ENCODE results near the gene LRRC1.

The LRRC1 gene

GRCh38 chr6:53864781-53865180 lies 70.0 kb downstream of the LRRC1 start:
- Histone ChIP-seq H3K36me3 (ENCODE audit: control insufficient read depth, insufficient read depth, low read length) (no peaks in the 10 kb centered on the region), H3K9me3 (ENCODE audit: control insufficient read depth, insufficient read depth, low read length) (no peaks in the 10 kb centered on the region), H3K27me3 (ENCODE audit: control insufficient read depth, insufficient read depth, low read length) (no peaks in the 10 kb centered on the region), H3K4me3 (ENCODE audit: low read depth, low read length) (no peak overlapping the region), H3K4me1 (ENCODE audit: control insufficient read depth, insufficient read depth, low read length) (peaks cover 3% of the 10 kb centered on the region; the same call in 1 of the 2 replicates), H3K27ac (ENCODE audit: low read depth, low read length) (no peak overlapping the region), H3K9ac (ENCODE audit: low read depth, low read length) (no peak overlapping the region)

- H3K4me3 ChIP-seq (ENCODE audit: low read depth, low read length) = no peak overlapping the region
- no peaks in the 10 kb centered on the region for H3K9me3 ChIP-seq (ENCODE audit: control insufficient read depth, insufficient read depth, low read length)
- H3K4me1 ChIP-seq (ENCODE audit: control insufficient read depth, insufficient read depth, low read length) = no peaks in the 10 kb centered on the region
- H3K9ac ChIP-seq (ENCODE audit: low read depth, low read length) = no peak overlapping the region
- no peaks in the 10 kb centered on the region for H3K27me3 ChIP-seq (ENCODE audit: control insufficient read depth, insufficient read depth, low read length)
- H3K36me3 ChIP-seq (ENCODE audit: control insufficient read depth, insufficient read depth, low read length) = no peaks in the 10 kb centered on the region
- no peak overlapping the region for H3K27ac ChIP-seq (ENCODE audit: low read depth, low read length)
Measured at GRCh38 chr6:53866226-53866625, 71.4 kb downstream of the LRRC1 start.

GRCh38 chr6:53868626-53869025 lies 73.8 kb downstream of the LRRC1 start:
- no peaks in the 10 kb centered on the region for H3K4me1 ChIP-seq (ENCODE audit: control insufficient read depth, insufficient read depth, low read length)
- H3K4me3 ChIP-seq (ENCODE audit: low read depth, low read length) = no peak overlapping the region
- H3K27me3 ChIP-seq (ENCODE audit: control insufficient read depth, insufficient read depth, low read length) = no peaks in the 10 kb centered on the region
- H3K27ac ChIP-seq (ENCODE audit: low read depth, low read length) = no peak overlapping the region
- H3K9ac ChIP-seq (ENCODE audit: low read depth, low read length) = no peak overlapping the region
- H3K9me3 ChIP-seq (ENCODE audit: control insufficient read depth, insufficient read depth, low read length) = no peaks in the 10 kb centered on the region
- no peaks in the 10 kb centered on the region for H3K36me3 ChIP-seq (ENCODE audit: control insufficient read depth, insufficient read depth, low read length)

DNA sequence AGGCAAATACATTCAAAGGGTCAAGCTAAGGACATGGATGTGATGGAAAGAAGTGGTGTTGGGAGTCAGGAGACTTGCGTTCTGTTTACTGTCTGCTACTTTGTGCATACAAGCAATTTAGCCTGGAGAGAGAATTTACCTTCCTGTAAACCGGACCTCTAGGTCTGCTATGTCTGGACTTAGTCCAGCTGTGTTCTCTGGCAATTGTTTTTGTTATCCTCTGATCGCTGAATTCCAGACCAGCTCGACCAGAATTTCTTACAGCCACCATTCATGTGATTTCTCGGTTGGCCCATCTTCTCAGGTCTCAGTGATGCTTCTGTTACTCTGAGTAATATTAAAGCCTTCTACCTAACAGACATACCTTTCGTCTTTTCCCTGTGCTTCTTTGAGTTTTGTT lies 75.2 kb downstream of the LRRC1 start:
- Histone ChIP-seq H3K27ac (ENCODE audit: low read depth, low read length) (no peak overlapping the region), H3K9ac (ENCODE audit: low read depth, low read length) (no peak overlapping the region), H3K4me1 (ENCODE audit: control insufficient read depth, insufficient read depth, low read length) (no peaks in the 10 kb centered on the region), H3K4me3 (ENCODE audit: low read depth, low read length) (no peak overlapping the region), H3K9me3 (ENCODE audit: control insufficient read depth, insufficient read depth, low read length) (no peaks in the 10 kb centered on the region), H3K36me3 (ENCODE audit: control insufficient read depth, insufficient read depth, low read length) (no peaks in the 10 kb centered on the region), H3K27me3 (ENCODE audit: control insufficient read depth, insufficient read depth, low read length) (no peaks in the 10 kb centered on the region)

DNA sequence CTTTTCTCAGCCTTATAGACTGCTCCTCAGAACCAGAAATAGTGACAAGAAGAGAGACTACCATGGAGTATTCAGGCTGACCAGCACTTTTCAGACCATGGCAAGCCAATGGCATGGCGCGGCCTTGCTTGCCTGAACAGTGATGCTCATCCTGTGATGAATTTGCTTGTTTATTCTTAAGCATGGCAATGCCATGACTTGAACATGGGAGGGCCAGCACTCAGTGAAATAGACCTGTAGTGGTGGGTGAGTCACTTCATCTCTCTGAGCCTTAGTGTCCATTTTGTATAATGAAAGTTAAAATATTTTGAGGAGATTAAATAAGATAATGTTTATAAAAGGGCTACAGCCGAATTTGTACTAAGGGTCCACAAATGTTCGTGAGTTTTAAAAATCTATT lies 79.1 kb downstream of the LRRC1 start:
- Histone ChIP-seq H3K36me3 (ENCODE audit: control insufficient read depth, insufficient read depth, low read length) (no peaks in the 10 kb centered on the region), H3K27ac (ENCODE audit: low read depth, low read length) (no peak overlapping the region), H3K27me3 (ENCODE audit: control insufficient read depth, insufficient read depth, low read length) (no peaks in the 10 kb centered on the region), H3K4me3 (ENCODE audit: low read depth, low read length) (no peak overlapping the region), H3K4me1 (ENCODE audit: control insufficient read depth, insufficient read depth, low read length) (peaks cover under 1% of the 10 kb centered on the region), H3K9me3 (ENCODE audit: control insufficient read depth, insufficient read depth, low read length) (no peaks in the 10 kb centered on the region; the same call in 1 of the 2 replicates), H3K9ac (ENCODE audit: low read depth, low read length) (no peak overlapping the region)

DNA sequence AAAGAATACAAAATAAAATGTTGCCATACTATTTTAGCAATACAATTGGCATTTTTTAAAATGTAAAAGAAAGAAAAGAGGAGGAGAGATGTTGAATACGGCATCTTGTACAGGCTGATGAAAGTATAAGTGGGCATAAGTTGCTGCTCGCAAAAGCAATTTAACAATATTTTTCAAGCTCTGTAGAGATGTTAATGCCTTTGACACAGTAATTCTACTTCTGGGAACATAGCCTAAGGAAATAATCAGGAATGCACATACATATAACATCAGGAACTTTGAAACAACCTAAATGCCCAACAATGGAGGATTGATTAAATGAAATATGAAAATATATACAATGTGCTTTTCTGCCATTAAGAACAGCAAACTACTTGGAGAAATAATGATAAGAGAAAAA lies 80.2 kb downstream of the LRRC1 start:
- no peaks in the 10 kb centered on the region for H3K27me3 ChIP-seq (ENCODE audit: control insufficient read depth, insufficient read depth, low read length)
- no peaks in the 10 kb centered on the region for H3K36me3 ChIP-seq (ENCODE audit: control insufficient read depth, insufficient read depth, low read length)
- no peak overlapping the region for H3K27ac ChIP-seq (ENCODE audit: low read depth, low read length)
- H3K9me3 ChIP-seq (ENCODE audit: control insufficient read depth, insufficient read depth, low read length) = no peaks in the 10 kb centered on the region; the same call in 1 of the 2 replicates
- no peak overlapping the region for H3K4me3 ChIP-seq (ENCODE audit: low read depth, low read length)
- H3K9ac ChIP-seq (ENCODE audit: low read depth, low read length) = no peak overlapping the region
- peaks cover 4% of the 10 kb centered on the region for H3K4me1 ChIP-seq (ENCODE audit: control insufficient read depth, insufficient read depth, low read length)

DNA sequence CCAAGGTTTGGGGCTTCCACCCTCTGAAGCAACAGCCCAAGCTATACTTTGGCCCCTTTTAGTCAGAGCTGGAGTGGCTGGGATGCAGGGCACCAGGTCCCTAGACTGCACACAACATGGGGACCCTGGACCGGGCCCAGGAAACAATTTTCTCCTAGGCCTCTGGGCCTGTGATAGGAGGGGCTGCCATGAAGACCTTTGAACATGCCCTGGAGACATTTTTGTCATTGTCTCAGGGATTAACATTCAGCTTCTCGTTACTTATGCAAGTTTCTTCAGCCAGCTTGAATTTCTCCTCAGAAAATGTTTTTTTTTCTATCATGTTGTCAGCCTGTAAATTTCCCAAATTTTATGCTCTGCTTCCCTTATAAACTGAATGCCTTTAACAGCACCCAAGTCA lies 82.3 kb downstream of the LRRC1 start:
- no peaks in the 10 kb centered on the region for H3K27me3 ChIP-seq (ENCODE audit: control insufficient read depth, insufficient read depth, low read length)
- H3K36me3 ChIP-seq (ENCODE audit: control insufficient read depth, insufficient read depth, low read length) = no peaks in the 10 kb centered on the region
- H3K9me3 ChIP-seq (ENCODE audit: control insufficient read depth, insufficient read depth, low read length) = no peaks in the 10 kb centered on the region; the same call in 1 of the 2 replicates
- H3K4me3 ChIP-seq (ENCODE audit: low read depth, low read length) = no peak overlapping the region
- peaks cover 4% of the 10 kb centered on the region for H3K4me1 ChIP-seq (ENCODE audit: control insufficient read depth, insufficient read depth, low read length)
- H3K27ac ChIP-seq (ENCODE audit: low read depth, low read length) = no peak overlapping the region
- no peak overlapping the region for H3K9ac ChIP-seq (ENCODE audit: low read depth, low read length)

- Histone ChIP-seq H3K36me3 (ENCODE audit: control insufficient read depth, insufficient read depth, low read length) (no peaks in the 10 kb centered on the region), H3K27ac (ENCODE audit: low read depth, low read length) (no peak overlapping the region), H3K27me3 (ENCODE audit: control insufficient read depth, insufficient read depth, low read length) (no peaks in the 10 kb centered on the region), H3K4me3 (ENCODE audit: low read depth, low read length) (no peak overlapping the region), H3K9me3 (ENCODE audit: control insufficient read depth, insufficient read depth, low read length) (no peaks in the 10 kb centered on the region; the same call in 1 of the 2 replicates), H3K4me1 (ENCODE audit: control insufficient read depth, insufficient read depth, low read length) (peaks cover 4% of the 10 kb centered on the region), H3K9ac (ENCODE audit: low read depth, low read length) (no peak overlapping the region)
Measured at GRCh38 chr6:53878808-53879207, 84.0 kb downstream of the LRRC1 start.

DNA sequence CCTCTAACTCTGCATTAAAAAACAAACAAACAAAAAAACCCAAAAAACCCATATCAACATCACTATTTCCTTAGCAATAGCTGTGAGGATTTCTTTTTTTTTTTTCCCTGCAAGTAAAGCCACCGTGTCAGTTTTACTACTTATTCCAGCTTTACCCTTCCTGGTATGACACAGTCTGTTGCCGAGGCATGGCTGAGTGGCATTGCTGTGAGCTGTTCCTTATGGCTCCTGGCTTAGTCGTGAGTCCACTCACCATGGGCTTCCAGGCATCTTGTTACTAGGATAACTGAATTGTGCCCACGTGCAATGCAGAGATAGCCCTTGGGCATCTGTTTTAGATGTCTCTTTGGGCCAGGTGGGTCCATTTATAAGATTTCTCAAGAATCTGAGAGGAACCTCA lies 84.8 kb downstream of the LRRC1 start:
- H3K4me1 ChIP-seq (ENCODE audit: control insufficient read depth, insufficient read depth, low read length) = peaks cover 4% of the 10 kb centered on the region
- no peak overlapping the region for H3K9ac ChIP-seq (ENCODE audit: low read depth, low read length)
- H3K36me3 ChIP-seq (ENCODE audit: control insufficient read depth, insufficient read depth, low read length) = no peaks in the 10 kb centered on the region
- H3K4me3 ChIP-seq (ENCODE audit: low read depth, low read length) = no peak overlapping the region
- no peak overlapping the region for H3K27ac ChIP-seq (ENCODE audit: low read depth, low read length)
- H3K27me3 ChIP-seq (ENCODE audit: control insufficient read depth, insufficient read depth, low read length) = no peaks in the 10 kb centered on the region
- no peaks in the 10 kb centered on the region; the same call in 1 of the 2 replicates for H3K9me3 ChIP-seq (ENCODE audit: control insufficient read depth, insufficient read depth, low read length)

DNA sequence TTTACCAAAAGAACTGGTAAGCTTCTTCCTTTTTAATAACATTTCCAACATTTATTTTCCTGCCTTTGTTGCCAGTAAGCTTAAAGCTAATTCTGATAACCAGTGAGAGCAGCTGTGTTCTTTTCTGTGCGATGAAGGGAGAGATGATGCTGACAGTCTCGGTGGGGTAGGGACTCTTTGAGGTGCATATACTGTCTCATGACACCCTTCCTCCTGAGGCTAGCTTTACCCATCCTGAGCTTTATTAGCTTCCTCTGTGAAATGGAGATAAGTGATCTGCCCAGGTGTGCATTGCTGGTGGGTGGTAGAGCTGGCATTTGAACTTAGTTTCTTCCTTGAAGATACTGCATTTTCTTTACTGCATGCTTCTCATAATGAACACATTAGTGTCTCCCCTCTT lies 92.5 kb downstream of the LRRC1 start:
- Histone ChIP-seq H3K27ac (ENCODE audit: low read depth, low read length) (no peak overlapping the region), H3K27me3 (ENCODE audit: control insufficient read depth, insufficient read depth, low read length) (no peaks in the 10 kb centered on the region), H3K9ac (ENCODE audit: low read depth, low read length) (no peak overlapping the region), H3K4me1 (ENCODE audit: control insufficient read depth, insufficient read depth, low read length) (peaks cover 40% of the 10 kb centered on the region), H3K9me3 (ENCODE audit: control insufficient read depth, insufficient read depth, low read length) (no peaks in the 10 kb centered on the region), H3K4me3 (ENCODE audit: low read depth, low read length) (no peak overlapping the region), H3K36me3 (ENCODE audit: control insufficient read depth, insufficient read depth, low read length) (no peaks in the 10 kb centered on the region)

DNA sequence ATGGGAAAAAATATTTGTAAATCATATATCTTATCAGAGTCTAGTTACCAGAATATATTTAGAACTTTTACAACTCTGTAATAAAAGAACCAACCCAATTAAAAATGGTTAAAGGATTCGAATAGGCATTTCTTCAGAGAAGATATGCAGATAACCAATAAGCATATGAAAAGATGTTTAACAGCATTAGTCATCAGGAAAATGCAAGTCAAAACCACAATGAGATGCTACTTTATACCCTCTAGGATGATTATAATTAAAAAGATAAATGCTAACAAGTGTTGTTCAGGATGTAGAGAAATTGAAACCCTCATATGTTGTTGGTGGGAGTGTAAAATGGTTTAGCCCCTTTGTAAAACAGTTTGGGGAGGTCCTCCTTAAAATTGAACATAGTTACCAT lies 94.1 kb downstream of the LRRC1 start:
- Histone ChIP-seq H3K27ac (ENCODE audit: low read depth, low read length) (no peak overlapping the region), H3K27me3 (ENCODE audit: control insufficient read depth, insufficient read depth, low read length) (no peaks in the 10 kb centered on the region), H3K9ac (ENCODE audit: low read depth, low read length) (no peak overlapping the region), H3K9me3 (ENCODE audit: control insufficient read depth, insufficient read depth, low read length) (no peaks in the 10 kb centered on the region), H3K4me3 (ENCODE audit: low read depth, low read length) (no peak overlapping the region), H3K4me1 (ENCODE audit: control insufficient read depth, insufficient read depth, low read length) (peaks cover 41% of the 10 kb centered on the region), H3K36me3 (ENCODE audit: control insufficient read depth, insufficient read depth, low read length) (no peaks in the 10 kb centered on the region)

- Histone ChIP-seq H3K27me3 (ENCODE audit: control insufficient read depth, insufficient read depth, low read length) (no peaks in the 10 kb centered on the region), H3K4me3 (ENCODE audit: low read depth, low read length) (no peak overlapping the region), H3K9ac (ENCODE audit: low read depth, low read length) (no peak overlapping the region), H3K27ac (ENCODE audit: low read depth, low read length) (peak overlapping the region; percentile 9), H3K4me1 (ENCODE audit: control insufficient read depth, insufficient read depth, low read length) (peaks cover 45% of the 10 kb centered on the region), H3K36me3 (ENCODE audit: control insufficient read depth, insufficient read depth, low read length) (no peaks in the 10 kb centered on the region), H3K9me3 (ENCODE audit: control insufficient read depth, insufficient read depth, low read length) (no peaks in the 10 kb centered on the region)
Measured at GRCh38 chr6:53889365-53889764, 94.6 kb downstream of the LRRC1 start.

Measured in HUES48 (cell line).